A549 treated with AZD2906 at 1 μM for 4 hours (cell line): ENCODE data around the gene TMEM255A. TPM values are rescaled to one million over a fixed set of nuclear protein-coding genes. Genes with fewer than 3 reads are reported as not detected.

Source experiments
- total RNA-seq: library from RNA; stranded (reverse); fragments of 200-300 nt; extraction: Qiagen RNA extraction; gene quantifications from 5 replicates; pipeline ENCODE4 v1.2.3, GENCODE V29; 2022

Gene TMEM255A
- 0.34 to 0.54 TPM (median 0.50 TPM) in 5 replicates for total RNA-seq

DNA sequence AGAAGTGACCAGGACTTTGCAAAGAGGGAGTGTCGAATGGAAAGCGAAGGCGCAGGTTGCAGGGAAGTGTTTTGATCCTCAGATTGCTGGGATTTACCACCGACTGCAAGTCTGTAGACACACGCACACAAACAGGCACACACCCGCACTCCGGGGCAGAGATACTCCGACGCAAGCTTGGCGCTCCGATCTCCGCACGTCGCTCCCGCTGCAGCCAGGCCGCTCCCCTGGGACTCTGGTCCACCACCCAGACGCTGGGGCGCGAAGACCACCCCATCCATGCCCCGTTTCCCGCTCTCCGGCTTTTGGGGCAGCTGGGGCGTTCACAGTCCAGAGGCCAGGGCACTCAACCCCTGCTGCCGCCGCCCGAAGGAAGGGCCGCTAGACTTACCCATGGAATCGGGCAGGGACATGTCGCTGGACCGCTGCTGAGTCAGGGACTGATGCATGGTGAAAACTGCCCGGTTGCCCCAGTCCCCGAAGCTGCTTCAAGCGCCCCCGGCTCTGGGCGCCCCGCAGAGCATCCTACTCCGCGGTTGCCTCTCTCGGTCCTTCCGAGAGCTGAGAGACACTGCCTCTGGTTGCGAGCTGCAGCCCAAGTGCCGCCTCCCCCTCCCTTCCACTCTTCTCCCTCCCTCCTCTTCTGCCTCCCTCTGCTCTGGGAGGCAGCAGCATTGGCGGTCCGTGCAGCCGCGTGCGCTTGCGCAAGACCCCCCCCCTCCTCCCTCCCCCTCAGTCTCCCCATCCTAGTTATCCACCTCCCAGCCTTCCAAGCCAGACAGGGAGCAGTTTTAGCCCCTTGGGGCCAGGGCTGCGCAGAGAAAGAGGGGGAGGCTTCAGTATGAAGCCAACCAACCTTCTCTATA lies at the start of gene TMEM255A:
TSS of gene TMEM255A (minus strand) at position 601 of the 866 bp plus-strand sequence. CDS start at position 449, 152 bp downstream.

DNA sequence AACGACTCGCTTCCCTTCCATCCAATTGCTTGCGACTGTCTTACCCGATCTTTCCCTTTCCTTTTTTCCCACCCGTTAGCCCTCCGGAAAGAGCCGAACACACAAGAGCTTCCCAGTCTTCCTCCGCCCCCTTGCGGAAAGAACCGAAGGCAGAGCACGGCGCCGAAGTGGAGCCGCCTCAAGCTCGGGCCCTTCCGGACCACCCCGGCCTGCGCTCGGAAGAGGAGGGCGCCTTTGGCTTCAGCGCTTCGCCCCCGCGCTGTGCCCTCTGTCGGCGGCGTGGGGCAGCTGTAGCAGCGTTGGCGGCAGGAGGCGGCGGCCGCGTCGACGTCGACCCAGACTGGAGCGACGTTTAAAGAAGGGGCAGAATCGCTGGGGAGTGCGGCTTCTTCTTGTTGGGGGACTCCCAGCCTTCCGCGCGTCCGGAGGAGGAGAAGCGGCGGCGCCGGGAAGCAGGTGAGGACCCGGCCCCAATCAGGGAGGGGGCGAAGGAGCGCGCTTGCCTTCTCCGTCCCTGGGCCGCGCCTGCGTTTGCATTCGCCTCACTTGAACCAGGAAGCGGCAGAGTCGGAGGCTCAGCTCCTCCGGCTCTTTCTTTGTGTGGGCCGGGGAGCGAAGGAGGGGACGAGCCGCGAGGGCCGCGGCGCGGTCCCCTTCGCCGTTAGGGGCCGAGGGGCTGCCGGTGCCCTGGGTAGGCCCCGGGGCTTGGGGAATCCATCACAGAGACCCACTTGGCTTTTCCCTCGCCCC lies 60.6 kb downstream of the TMEM255A start, which contains the start of gene ZBTB33:
TSS of gene ZBTB33 (plus strand) at position 291 of the 750 bp plus-strand sequence. CDS start 2,604 bp downstream, outside the sequence.

Other genes with a start within 250 kb of the TMEM255A start
- not detected in 5 replicates for gene RHOXF2B, start 233.8 kb downstream of the TMEM255A start, total RNA-seq
- gene RHOXF1, start 195.5 kb downstream of the TMEM255A start, total RNA-seq: not detected in 5 replicates
- not detected in 5 replicates for gene RHOXF2, start 152.8 kb downstream of the TMEM255A start, total RNA-seq
- gene ZBTB33, start 60.6 kb downstream of the TMEM255A start, total RNA-seq: 7.9 to 12.2 TPM (median 11.0 TPM) in 5 replicates
- gene ATP1B4, start 50.6 kb upstream of the TMEM255A start, total RNA-seq: not detected in 5 replicates
- gene LAMP2, start 157.8 kb upstream of the TMEM255A start, total RNA-seq: 86.4 to 99.6 TPM (median 97.0 TPM) in 5 replicates
- 35.9 to 51.4 TPM (median 42.6 TPM) in 5 replicates for gene CUL4B, start 249.5 kb upstream of the TMEM255A start, total RNA-seq